HL-60 (cell line): Measurements from ENCODE around the gene PCNX3.

Experiments used
- GABPA ChIP-seq: IDR thresholded peaks from 2 replicates; pipeline ENCODE4 v1.6.1; 2012; ENCODE audit warnings: low read depth
- POLR2AphosphoS5 ChIP-seq: IDR thresholded peaks from 2 replicates; pipeline ENCODE4 v1.6.1; 2012; ENCODE audit warnings: low read depth
- SPI1 ChIP-seq: IDR thresholded peaks from 2 replicates; pipeline ENCODE4 v1.6.1; 2012; ENCODE audit warnings: low read depth, mild to moderate bottlenecking, borderline replicate concordance
- TF ChIP-seq, protein P1 (sequence below): IDR thresholded peaks from one replicate; pipeline ENCODE4 v1.5.1; 2011; ENCODE audit warnings: low read length, control low read depth, inconsistent platforms; ENCODE audit not compliant: insufficient read depth
- TF ChIP-seq, protein P2 (sequence below): IDR thresholded peaks from 2 replicates; pipeline ENCODE4 v1.6.1; 2012; ENCODE audit warnings: low read depth; ENCODE audit not compliant: insufficient replicate concordance

DNA sequence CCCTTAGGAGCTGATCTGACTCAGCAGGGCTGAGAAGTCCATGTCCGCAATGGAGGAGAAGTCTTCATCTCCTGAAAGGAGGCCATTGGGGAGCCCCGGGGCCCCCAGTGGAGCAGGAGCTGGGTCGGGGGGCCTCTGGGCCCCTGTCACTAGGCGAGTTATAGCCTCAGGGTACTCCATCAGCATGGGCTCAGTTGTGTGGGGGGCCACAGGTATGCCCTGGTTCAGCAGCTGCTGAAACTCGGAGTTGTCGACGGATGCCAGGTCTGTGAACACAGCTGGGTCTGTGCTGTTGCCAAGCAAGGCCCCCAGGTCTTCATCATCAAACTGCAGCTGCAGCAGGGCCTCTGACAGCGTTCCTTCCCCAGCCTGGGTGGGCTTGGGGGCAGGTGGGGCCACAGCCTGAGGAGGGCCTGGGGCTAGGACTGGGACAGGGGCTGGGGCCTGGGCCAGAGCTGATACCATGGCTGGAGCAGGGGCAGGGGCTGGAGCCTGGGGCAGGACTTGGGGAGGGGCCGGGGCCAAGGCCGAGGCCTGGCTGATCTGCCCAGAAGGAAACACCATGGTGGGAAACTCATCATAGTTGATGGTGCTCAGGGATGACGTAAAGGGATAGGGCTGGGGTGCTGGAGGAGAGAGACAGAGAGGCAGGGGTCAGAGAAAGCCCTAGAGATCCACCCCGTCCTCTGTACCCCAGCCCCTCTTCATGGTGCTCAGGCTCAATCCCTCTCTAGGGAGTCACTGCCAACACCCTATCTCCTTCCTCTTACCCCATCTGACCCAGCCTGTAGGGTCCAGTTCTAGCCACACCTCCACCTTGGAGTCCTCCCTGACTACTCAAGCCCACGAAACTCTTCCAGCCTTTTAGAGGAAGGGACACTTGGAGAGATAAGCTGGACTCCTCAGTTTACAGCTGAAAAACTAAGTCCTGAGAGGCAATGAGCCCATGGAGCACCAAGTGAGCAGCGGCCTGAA is 39.1 kb downstream of the PCNX3 start:
- TF ChIP-seq, protein P1, sequence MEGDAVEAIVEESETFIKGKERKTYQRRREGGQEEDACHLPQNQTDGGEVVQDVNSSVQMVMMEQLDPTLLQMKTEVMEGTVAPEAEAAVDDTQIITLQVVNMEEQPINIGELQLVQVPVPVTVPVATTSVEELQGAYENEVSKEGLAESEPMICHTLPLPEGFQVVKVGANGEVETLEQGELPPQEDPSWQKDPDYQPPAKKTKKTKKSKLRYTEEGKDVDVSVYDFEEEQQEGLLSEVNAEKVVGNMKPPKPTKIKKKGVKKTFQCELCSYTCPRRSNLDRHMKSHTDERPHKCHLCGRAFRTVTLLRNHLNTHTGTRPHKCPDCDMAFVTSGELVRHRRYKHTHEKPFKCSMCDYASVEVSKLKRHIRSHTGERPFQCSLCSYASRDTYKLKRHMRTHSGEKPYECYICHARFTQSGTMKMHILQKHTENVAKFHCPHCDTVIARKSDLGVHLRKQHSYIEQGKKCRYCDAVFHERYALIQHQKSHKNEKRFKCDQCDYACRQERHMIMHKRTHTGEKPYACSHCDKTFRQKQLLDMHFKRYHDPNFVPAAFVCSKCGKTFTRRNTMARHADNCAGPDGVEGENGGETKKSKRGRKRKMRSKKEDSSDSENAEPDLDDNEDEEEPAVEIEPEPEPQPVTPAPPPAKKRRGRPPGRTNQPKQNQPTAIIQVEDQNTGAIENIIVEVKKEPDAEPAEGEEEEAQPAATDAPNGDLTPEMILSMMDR = no peak
- TF ChIP-seq POLR2AphosphoS5 (0 out of 2 replicates have a peak, but pooled peaks have one; percentile 20), GABPA (no peak), SPI1 (no peak)
- TF ChIP-seq, protein P2, sequence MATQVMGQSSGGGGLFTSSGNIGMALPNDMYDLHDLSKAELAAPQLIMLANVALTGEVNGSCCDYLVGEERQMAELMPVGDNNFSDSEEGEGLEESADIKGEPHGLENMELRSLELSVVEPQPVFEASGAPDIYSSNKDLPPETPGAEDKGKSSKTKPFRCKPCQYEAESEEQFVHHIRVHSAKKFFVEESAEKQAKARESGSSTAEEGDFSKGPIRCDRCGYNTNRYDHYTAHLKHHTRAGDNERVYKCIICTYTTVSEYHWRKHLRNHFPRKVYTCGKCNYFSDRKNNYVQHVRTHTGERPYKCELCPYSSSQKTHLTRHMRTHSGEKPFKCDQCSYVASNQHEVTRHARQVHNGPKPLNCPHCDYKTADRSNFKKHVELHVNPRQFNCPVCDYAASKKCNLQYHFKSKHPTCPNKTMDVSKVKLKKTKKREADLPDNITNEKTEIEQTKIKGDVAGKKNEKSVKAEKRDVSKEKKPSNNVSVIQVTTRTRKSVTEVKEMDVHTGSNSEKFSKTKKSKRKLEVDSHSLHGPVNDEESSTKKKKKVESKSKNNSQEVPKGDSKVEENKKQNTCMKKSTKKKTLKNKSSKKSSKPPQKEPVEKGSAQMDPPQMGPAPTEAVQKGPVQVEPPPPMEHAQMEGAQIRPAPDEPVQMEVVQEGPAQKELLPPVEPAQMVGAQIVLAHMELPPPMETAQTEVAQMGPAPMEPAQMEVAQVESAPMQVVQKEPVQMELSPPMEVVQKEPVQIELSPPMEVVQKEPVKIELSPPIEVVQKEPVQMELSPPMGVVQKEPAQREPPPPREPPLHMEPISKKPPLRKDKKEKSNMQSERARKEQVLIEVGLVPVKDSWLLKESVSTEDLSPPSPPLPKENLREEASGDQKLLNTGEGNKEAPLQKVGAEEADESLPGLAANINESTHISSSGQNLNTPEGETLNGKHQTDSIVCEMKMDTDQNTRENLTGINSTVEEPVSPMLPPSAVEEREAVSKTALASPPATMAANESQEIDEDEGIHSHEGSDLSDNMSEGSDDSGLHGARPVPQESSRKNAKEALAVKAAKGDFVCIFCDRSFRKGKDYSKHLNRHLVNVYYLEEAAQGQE = no peak
